ENCODE measurements around the gene HPS4.

- TF ChIP-seq NR2F2 (IDR thresholded peaks at IDR 0.05) (no peak), REST (IDR thresholded peaks at IDR 0.05) (no peak), TAF1 (conservative IDR thresholded peaks at IDR 0.05) (no peak)
Observed at GRCh38 chr22:26409719-26410335, 73.8 kb downstream of the HPS4 start.
